ENCODE results near the gene GPR132. TPM values are rescaled to one million over a fixed set of nuclear protein-coding genes. Genes with fewer than 3 reads are reported as not detected.

GPR132 gene
- total and polyA plus RNA-seq, 10 of the 15 experiments (the other 5 are each of a cell fraction or from before 2014, with no cell fraction given): 1.9 to 49.3 (median 20.4) TPM

GRCh38 chr14:105026802-105027563, 38.2 kb downstream of the GPR132 start (continued):
- TF ChIP-seq PRDM15 (CRISPR knock-in tag; IDR thresholded peaks at IDR 0.05) (no peak), POLR2AphosphoS5 (IDR thresholded peaks at IDR 0.05; ENCODE audit: low read length) (peak; percentile 74; the same call in 1 of the 2 replicates), IRF4 (IDR thresholded peaks at IDR 0.05; ENCODE audit: low read depth, low read length) (no peak), ZNF274 (IDR thresholded peaks at IDR 0.05; ENCODE audit: insufficient read depth, insufficient read length) (no peak)

- Histone ChIP-seq H4K20me1 (ENCODE audit: control insufficient read depth, insufficient read depth) (no peaks in the 10 kb centered on the region), H3K4me3 (no peak overlapping the region), H3K27ac (ENCODE audit: control insufficient read depth, insufficient read depth) (peak overlapping the region; percentile 84), H3K9me3 (replicated peaks; ENCODE audit: control insufficient read depth, insufficient read depth, low read length) (peaks cover 5% of the 10 kb centered on the region; the same call in 1 of the 3 replicates), H3K79me2 (ENCODE audit: control insufficient read depth, insufficient read depth, low read length) (peaks cover 18% of the 10 kb centered on the region), H3K36me3 (ENCODE audit: control insufficient read depth in 2 of 2, insufficient read depth in 2 of 2, low read length in 1 of 2) (no peaks in the 10 kb centered on the region), H2AFZ (ENCODE audit: control insufficient read depth, low read depth, low read length) (peak overlapping the region; percentile 25; the same call in 1 of the 2 replicates), H3K4me2 (ENCODE audit: control insufficient read depth, insufficient read depth) (peak overlapping the region; percentile 69), H3K4me1 (ENCODE audit: control insufficient read depth, insufficient read depth, low read length) (peaks cover 21% of the 10 kb centered on the region), H3K27me3 (replicated peaks in 1 of 2; ENCODE audit: control insufficient read depth in 2 of 2, insufficient read depth in 2 of 2, low read length in 1 of 2) (no peaks in the 10 kb centered on the region), H3K9ac (ENCODE audit: control insufficient read depth, insufficient read depth, low read length) (peak overlapping the region; percentile 42)
- no TSS peak for BruUV-seq (replicated peaks)
- POLR2A ChIA-PET: interaction anchor here (1.0 to 3.7 kb wide), 5 partner anchors 9 to 60 kb away, joined by 4 to 14 read pairs (median 12); partner anchors contain the start of genes CLBA1 and GPR132
- SMC1A ChIA-PET (ENCODE audit: uncharacterized antibody, unreplicated experiment): interaction anchor here (0.8 to 2.5 kb wide), 7 partner anchors 9 to 38 kb away, joined by 3 to 5 read pairs (median 3); no protein-coding TSS in a partner anchor
- FAIRE-seq (peak; percentile 86), DNase-seq (ENCODE audit: low read depth, low spot score) (peak; percentile 81), ATAC-seq (peak; percentile 64)
- RAD21 ChIA-PET (ENCODE audit: unreplicated experiment): interaction anchor here (0.8 to 2.4 kb wide), 6 partner anchors 10 to 61 kb away, joined by 3 to 7 read pairs (median 4); partner anchors contain the start of gene GPR132
- intact Hi-C loops (cut with micrococcal nuclease; ENCODE audit: unreplicated experiment): loop anchor here (2.0 kb wide), 1 partner anchor 19 kb away; no protein-coding TSS in a partner anchor
- in situ Hi-C loops (cut with MboI): no loop called here
- CTCF ChIA-PET: interaction anchor here (0.9 to 5.0 kb wide), 3 partner anchors 9 to 55 kb away, joined by 3 to 28 read pairs (median 3); no protein-coding TSS in a partner anchor
- WGBS (ENCODE audit: insufficient coverage, insufficient replicate concordance, low lambda C conversion rate, missing lambda C conversion rate): 1% methylated on average over 16 of the region's 16 CpGs
- TF ChIP-seq ZBED1 (IDR thresholded peaks at IDR 0.05; ENCODE audit: borderline replicate concordance) (peak; percentile 39; the same call in 1 of the 2 replicates), CREB1 (IDR thresholded peaks at IDR 0.05; ENCODE audit: low read depth) (peak; percentile 45; the same call in 1 of the 2 replicates), BCL3 (IDR thresholded peaks at IDR 0.05; ENCODE audit: borderline replicate concordance, insufficient read depth, low read depth, low read length, poor library complexity, severe bottlenecking) (peak; percentile 41), CBX5 (IDR thresholded peaks at IDR 0.05; ENCODE audit: low read depth) (0 out of 2 replicates have a peak, but pooled peaks have one; percentile 89), IKZF2 (IDR thresholded peaks at IDR 0.05) (peak; percentile 76), GABPA (IDR thresholded peaks at IDR 0.05; ENCODE audit: low read depth) (peak; percentile 67), CREM (IDR thresholded peaks at IDR 0.05; ENCODE audit: low read depth) (peak; percentile 64; the same call in 1 of the 2 replicates), JUNB (IDR thresholded peaks at IDR 0.05) (peak; percentile 95), ZBTB33 (IDR thresholded peaks at IDR 0.05) (no peak)
Measured at GRCh38 chr14:105026033-105026785, 39.0 kb downstream of the GPR132 start.
